GM21360 (cell line): ENCODE results near the gene ITPRIP.

Experiments used
- ATAC-seq: cut with Tn5 transposase; IDR thresholded peaks from one replicate; pipeline ENCODE4 v1.9.1; 2021; ENCODE audit warnings: mild to moderate bottlenecking, moderate library complexity; ENCODE audit not compliant: unreplicated experiment

The ITPRIP gene

DNA sequence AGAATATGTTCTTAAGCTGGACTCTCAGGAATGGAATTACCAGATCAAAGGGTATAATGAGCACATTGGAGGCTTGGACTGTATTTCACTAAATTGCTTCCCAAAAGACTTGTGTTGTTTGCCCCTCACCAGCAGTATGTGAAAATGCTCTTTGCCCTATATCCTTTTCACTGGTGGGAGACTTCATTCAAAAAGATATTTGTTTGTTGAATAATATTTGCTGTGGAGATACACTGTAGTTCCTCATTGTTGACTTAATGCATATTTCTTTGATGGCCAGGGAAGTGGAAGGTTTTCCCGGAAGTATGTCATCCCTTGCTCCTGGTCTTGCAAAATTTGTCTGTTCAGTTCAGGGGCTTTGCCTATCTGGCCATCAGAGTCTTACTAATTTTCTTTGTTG lies 49.9 kb downstream of the ITPRIP start:
- ATAC-seq: no peak

DNA sequence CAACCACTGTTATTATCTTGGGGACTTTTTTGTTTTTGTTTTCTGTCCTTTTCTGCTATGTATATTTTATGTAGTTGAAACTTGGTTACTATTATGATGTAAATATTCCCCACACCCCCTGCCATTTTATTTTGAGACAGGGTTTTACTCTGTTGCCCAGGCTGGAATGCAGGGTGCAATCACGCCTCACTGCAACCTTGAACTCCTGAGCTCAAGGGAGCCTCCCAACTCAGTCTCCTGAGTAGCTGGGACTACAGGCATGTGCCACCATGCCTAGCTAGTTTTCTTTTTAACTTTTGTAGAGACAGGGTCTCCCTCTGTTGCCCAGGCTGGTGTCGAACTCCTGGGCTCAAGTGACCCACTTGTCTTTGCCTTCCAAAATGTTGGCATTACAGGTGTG lies 51.3 kb downstream of the ITPRIP start:
- ATAC-seq: no peak

- no peak for ATAC-seq
Observed at GRCh38 chr10:104284846-104285245, 53.4 kb downstream of the ITPRIP start.

- ATAC-seq: no peak
Observed at GRCh38 chr10:104281694-104282093, 56.6 kb downstream of the ITPRIP start.

DNA sequence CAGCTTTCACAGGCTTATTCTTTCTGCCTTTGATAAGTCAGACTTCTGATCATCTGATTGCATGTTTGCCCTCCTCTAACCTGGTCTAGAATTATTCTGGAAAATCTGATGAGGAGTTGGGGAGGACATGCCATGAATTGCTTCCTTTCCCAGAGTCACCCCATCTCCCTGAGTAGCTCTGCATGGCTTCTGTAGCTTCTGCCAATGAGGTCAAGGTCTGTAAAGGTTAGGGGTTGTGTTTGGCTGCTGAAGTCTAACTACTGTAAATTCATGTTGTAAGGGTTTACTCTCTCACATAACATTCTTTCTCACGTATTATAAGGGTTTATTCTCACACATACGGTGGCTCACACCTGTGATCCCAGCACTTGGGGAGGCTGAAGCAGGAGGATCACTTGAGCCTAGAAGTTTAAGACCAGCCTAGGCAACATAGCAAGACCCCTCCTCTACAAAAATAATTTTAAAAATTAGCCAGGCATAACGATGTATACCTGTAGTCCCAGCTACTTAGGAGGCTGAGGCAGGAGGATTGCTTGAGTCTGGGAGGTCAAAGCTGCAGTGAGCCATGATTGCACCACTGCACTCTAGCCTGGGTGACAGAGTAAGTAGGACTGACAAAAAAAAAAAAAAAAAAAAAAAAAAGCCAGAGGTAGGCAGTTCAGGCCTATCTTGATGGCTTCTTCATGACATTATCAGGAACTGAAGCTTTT lies 58.6 kb downstream of the ITPRIP start:
- ATAC-seq: no peak

DNA sequence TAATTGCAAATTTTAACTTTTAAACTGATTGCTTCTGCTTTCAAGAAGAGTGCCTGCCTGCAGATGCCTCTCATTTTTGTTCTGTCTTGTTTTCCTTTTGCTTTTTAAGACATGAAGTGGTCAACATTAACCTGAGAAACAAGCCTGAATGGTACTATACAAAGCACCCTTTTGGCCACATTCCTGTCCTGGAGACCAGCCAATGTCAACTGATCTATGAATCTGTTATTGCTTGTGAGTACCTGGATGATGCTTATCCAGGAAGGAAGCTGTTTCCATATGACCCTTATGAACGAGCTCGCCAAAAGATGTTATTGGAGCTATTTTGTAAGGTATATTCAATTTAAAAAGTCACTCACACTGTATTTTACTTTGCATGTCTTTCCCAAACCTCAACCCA lies 60.5 kb downstream of the ITPRIP start:
- no peak for ATAC-seq

DNA sequence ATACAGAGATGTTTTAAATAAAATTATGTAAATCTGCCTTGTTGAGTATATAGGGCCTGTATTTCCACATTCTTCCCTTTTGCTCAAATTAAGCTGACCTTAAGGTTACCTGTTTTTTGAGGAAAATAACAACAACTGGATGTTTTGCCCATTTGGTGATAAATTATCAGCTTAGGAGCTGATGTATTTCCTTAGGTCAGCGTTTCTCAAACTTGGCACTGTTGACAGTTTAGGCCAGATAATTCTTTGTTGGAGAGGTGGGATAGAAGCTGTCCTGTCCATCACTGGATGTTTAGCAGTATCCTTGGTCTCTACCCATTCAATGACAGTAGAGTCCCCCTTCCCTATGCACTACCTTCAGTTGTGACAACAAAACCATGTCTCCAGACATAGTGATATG lies 62.1 kb downstream of the ITPRIP start:
- ATAC-seq: no peak

DNA sequence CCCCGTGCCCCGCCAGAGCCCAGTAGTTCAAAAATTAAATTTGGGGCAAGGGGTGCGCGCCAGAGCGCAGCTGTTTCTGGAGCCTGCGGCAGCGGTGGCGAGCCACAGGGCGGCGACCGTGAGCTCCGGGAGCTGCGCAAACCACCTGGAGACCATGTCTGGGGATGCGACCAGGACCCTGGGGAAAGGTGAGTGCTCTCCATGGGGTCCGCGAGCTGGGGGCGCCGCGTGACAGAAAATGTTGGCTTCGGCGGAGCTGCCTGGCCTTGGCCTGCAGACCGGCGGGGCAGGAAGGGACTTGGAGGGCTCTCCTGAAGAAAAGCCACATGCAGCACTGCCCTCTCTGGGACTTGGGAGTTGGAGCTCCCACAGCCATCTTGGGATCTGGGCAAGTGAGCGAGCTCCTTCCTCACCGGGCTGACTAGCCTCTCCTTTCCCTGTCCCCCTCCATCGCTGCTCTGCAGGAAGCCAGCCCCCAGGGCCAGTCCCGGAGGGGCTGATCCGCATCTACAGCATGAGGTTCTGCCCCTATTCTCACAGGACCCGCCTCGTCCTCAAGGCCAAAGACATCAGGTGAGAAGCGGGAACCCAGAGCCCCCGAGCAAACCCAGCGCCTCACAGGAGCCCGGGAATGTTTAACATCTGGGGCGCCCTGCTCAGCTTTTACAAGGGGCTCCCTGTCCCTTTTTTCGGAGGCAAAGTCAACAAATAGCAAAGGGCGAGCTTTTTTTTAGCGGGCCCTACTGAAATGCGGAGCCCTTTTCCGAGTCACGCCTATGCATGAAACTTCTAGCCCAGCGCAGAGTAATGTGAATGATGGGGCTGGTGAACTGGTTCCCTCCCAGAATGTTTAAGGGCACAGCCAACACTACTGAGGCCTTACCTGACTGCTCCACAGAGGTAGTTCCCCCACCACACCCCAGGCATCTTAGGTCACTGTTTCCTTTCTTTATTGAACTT lies 63.2 kb downstream of the ITPRIP start:
- peak; percentile 82 for ATAC-seq

DNA sequence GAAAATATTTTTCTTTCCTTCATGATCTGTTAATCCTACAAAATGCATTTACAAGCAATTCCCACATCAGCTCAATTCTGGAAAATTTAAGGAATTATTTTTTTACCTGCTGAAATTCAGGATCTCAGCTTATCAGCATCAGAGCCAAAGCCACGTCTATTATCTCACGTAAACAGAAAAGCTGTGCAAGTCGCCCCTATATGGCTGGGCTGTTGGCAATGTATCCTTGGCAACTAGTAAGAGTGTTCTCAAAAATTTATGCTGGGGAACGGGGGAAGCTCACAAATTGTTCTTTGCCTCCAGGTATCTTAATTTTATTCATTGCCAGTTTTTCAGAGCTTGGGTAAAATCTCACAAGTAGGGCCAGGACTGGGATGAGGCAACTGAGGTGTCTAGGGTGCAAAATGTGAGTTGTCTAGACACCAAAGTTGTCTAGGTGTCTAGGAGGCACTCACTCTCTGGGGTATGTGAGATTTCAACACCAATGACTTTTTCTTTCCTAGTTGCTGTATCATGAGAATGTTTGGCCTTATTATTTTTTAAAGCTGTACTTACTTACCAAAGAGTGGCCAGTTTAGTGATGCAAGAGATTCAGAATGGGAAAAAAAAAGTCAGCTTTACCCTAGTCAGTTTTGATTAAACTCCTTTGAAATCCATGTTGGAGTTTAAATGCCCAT lies 64.2 kb downstream of the ITPRIP start:
- ATAC-seq: no peak

- ATAC-seq: no peak
Observed at GRCh38 chr10:104273286-104273685, 65.0 kb downstream of the ITPRIP start.

DNA sequence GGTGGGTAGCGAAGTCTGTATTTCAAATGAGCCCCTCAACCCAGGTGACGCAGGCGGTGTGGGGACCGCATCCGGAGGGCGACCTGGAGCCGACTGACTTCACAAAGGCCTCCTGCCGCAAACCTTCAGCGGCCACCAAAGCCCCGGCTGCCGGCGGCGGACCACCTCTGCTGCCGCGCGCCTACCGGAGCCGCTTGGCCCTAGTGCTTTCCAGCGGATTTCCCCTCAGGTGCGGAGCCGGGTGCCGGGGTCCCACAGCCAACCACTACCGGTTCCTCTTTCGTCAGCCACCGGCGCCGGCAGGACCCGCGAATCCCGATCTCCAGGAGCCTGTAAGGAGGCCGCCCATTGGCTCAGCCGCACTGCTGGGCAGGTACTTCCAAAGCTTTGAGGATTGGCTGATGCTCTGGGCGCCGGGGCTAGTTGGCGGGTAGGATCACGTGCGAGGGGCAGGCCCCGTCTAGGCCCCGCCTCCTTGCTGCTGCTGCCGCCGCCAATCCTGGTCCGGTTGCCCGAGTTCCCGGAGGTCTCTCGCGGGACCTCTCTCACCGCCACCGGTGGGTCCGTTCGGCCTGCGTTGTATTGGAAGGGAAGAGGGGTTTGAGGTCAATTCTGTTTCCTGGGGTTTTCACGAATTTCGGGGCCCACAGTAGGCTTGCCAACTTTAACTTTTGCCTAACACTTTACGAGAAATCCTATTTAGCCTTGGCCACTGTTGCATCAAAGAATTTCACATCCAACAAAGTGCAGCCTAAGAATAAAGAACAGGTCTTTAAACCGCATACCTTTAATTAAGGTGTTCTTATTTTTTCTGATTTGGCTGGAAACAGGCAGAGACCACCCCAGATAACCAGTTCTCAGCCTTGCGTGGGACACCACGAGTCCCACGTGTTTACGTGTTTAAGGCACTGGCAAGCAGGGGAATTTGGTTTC lies 69.3 kb downstream of the ITPRIP start, which contains the start of gene GSTO2:
Gene GSTO2 (plus strand): TSS at position 472 of the 933 bp plus-strand sequence. CDS start 5,732 bp downstream, outside the sequence.
- peak; percentile 99 for ATAC-seq

GRCh38 chr10:104268405-104268712 lies 69.9 kb downstream of the ITPRIP start:
- ATAC-seq: no peak

DNA sequence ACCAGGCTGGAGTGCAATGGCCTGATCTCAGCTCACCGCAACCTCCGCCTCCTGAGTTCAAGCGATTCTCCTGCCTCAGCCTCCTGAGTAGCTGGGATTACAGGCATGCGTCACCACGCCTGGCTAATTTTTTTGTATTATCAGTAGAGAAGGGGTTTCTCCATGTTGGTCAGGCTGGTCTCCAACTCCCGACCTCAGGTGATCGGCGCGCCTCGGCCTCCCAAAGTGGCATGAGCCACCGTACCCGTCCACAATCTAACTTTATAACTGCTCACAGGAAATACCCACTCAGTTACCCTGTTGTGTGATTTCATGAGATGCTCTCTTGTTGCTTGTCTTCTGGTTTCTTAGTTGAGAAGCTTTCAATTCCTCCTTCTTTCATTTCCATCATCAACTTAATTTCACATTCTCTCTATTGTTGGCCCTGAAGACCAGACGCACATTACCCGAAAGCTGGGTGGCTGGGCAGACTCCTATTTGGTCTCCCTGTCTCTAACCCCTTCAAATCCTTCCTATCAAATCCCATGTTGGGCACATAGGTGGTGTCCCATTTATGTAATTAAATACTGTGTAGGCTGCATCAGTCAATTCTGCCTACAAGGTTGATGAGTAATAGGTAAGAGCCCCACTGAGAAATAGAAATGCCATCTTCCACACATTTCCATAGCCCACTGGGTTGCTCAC lies 70.4 kb downstream of the ITPRIP start:
- no peak for ATAC-seq

DNA sequence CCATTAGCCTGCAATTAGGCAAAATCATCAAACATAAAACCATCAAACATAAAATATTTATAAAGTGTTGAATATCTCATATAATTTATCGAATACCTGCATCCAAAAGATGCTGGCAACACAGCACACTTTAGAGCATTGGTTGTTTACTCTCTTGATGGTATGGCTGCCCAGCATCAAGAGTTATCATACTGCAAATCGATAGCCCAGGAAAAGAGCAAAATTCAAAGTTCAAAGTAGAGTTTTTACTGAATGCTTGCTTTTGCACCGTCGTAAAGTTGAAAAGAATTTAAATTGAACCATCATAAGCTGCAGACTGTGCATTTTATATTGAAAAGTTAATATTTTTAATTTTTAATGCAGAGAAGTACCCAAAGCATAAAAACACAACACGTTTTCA lies 73.5 kb downstream of the ITPRIP start:
- no peak for ATAC-seq

- no peak for ATAC-seq
Observed at GRCh38 chr10:104262055-104262454, 76.2 kb downstream of the ITPRIP start.

- no peak for ATAC-seq
Observed at GRCh38 chr10:104260775-104261115, 77.5 kb downstream of the ITPRIP start.

- no peak for ATAC-seq
Observed at GRCh38 chr10:104259999-104260774, 78.1 kb downstream of the ITPRIP start.
